ENCODE results near the gene TBXAS1.

Gene TBXAS1

GRCh38 chr7:139857791-139858190 lies 28.7 kb downstream of the TBXAS1 start:
- DNase-seq, result no peak

DNA sequence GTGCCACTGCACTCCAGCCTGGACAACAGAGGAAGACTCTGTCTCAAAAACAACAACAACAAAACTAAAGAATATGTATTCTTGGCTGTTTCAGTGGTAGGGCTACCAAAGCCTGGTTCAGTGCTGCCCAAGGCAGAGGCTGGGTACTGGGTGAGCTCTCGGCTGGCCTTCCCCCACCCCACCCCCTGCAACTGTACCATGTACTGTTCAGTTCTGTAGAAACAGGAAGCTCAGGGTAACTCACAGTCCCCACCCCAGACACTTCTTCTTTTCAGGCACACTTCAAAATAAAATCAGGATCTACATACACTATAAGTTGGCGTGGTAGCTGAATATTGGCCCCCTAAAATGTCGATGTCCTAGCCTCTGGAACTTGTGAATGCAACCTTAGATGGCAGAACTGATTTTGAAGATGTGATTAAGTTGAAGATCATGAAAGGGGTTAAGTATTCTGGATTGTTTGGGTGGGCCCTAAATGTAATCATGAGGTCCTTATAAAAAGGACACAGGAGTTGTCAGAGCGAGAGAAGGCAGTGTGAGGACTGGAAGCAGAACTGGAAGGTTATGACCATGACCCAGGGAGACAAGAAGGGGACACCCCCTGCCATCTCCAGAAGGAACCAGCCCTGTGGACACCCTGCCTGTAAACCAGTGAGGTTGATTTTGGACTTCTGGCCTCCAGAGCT lies 31.2 kb downstream of the TBXAS1 start:
- peak; percentile 37 to 77 for DNase-seq

DNA sequence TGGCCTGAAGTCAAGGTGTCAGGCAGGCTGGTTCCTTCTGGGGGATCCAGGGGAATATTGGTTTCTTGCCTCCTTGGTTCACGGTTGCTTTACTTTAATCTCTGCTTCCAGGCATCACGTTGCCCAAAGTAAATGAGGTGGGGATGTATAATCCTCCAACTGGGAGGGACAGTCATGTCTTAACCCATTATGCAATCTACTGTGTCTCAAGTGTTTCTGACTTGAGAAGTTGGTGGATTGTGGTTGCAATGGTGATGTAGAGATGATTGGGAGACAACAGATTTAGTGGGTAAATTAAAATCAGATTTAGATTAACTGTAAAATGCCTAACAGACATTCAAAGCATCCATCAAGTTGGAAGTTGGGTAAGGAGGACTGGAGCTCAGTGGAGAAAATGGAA lies 32.7 kb downstream of the TBXAS1 start:
- no peak for DNase-seq

DNA sequence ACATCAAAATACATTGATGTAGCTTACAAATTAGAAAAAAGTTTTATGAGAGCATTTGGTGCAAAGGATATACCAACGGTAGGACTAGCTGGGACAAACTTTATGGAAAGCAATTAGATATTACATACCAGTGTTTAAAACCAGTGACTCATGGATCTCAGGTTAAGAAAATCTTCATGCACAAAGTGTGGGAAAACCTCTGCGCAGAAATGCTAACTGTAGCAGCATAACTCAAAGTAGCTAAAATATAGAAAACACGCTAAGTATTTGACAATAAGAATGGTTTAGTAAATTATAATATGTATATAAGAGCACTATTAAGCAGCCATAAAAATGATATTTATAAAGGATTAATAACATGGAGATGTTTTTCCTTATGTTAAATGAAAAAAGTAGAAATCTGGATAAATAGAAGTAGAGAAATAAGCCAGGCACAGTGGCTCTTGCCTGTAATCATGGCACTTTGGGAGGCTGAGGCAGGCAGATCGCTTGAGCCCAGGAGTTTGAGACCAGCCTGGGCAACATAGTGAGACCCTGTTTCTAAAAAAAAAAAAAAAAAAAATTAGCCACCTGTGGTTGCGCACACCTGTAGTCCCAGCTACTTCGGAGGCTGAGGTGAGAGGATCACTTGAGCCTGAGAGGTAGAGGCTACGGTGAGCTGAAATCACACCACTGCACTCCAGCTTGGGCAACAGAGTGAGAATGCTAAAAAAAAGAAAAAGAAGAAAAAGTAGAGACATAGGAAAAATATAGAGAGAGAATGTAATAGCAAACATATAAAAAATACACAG lies 37.2 kb downstream of the TBXAS1 start:
- DNase-seq, result no peak

DNA sequence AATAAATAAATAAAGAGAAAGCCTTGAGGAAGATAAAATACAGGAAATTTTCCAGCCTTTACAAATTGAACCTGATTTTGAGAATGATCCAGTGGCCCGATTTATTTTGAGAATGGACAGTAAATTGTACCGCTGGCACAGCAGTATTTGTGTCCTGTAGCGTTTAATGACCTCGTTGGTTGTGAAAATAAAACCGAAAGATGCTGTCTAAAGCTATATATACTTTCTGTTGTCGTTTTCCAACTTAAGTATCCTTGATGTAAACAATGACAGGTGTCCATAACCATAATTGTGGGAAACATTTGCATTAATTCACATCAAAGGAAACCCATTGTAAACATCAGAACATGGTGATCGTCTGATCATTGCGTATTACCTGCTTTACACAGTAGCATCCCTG lies 38.8 kb downstream of the TBXAS1 start:
- no peak for DNase-seq

DNA sequence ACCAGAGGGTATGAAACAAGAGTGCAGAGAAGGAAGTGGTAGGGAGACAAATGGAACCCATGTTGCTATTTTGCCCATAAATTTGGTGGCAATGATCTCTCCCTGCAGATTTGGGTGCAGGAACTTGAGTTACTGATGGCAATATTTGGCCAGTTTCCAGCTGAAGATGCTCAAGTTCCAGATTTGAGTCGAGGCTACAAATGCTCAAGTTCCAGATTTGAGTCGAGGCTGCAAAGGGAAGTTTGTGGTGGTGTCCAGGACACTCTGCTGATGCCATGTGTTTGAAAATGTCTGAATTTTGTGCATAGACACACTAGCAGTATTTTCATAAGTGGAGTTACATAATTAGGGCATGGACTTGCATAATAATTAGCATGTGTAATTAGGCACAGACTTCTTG lies 40.8 kb downstream of the TBXAS1 start:
- no peak for DNase-seq

- DNase-seq, result no peak
Observed at GRCh38 chr7:139870380-139870779, 41.3 kb downstream of the TBXAS1 start.

- DNase-seq, result no peak
Observed at GRCh38 chr7:139871331-139871730, 42.3 kb downstream of the TBXAS1 start.

- DNase-seq, result no peak
Observed at GRCh38 chr7:139871820-139872219, 42.8 kb downstream of the TBXAS1 start.

- DNase-seq, result no peak
Observed at GRCh38 chr7:139873593-139874301, 44.7 kb downstream of the TBXAS1 start.

DNA sequence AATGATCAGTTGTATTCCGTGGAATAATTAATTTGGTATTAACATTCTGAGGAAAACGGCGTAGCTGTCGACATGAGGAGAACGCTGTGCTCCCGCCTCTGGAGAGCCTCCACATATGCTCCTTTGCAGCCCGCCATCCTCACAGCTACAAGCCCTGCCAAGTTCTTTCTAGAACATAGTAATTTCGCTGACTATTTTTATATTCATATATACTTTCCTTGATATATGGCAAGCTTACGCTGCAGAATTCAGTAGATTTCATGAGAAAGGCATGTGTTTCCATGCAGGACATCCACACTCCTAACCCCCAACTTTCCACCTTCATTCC lies 45.2 kb downstream of the TBXAS1 start:
- no peak for DNase-seq

DNA sequence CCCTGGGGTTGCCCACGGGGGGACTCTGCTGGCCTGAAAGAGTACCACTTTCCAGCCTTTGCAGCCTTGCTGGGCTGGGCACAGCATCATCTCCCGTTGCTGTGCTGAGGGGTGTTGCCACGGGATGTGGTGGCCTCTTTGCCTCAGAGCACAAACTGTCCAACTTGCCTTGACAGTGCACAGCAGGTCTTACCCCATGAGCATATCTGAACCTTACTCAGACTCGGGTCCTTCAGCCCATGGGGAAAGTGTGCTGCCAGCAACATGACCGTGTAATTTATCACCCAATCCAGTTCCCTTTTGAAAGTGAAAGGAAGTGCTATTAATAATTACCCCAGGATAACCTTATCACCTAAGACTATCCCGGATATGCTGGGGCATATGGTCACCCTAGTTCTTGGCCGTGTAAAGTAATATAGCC lies 46.8 kb downstream of the TBXAS1 start:
- peak in 1 of 2 donors; percentile 23 for DNase-seq

DNA sequence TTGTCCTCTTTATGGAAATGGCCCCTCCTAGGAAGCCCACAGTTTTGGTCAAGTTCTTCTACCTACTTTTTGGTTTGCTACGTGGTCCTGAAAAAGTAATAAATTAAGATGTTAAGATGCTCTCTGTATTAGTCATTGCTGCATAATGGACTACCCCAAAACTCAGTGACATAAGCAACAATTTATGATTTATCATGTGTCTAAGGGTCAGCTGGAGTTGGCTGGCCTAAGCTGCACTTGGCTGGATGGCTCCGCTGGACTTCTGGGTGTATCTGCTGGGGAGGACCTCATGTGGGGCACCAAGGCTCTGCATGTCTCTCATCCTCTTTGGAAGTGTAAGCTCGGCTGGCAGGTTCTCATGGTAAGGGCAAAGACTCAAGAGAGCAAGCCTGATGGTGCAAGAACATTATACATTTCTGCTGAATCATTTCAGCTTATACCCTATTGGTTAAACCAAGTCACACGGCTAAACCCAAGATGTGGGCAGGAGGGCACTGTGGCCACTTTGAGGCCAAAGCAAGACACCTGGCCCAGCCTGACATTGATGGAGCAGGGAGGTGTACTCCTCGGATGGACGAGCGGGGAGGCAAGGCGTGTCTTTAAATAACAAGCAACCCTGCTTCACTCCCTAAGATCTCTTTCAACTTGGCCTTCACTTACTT lies 47.7 kb downstream of the TBXAS1 start:
- DNase-seq, result no peak

GRCh38 chr7:139883814-139884213 lies 54.8 kb downstream of the TBXAS1 start:
- no peak for DNase-seq

DNA sequence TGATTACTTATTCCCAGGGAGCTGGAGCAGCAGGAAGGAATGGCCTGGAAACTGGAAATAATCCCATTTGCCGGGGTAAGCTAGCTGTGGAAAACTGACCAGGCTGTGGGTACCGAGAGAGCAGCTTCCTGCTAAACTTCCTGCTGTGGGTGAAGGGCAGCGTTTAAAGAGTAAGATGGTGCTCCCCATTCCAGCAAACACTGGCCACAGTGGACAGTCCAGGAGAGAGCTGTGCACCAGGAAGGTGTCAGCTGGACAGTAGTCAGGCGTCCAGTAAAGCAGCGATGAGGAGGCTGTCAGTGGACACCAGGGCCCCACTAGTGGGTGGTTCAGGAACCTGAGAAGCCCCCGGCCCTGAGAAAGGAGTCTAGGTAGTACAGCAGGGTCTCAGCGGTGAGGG lies 55.4 kb downstream of the TBXAS1 start:
- no peak for DNase-seq

DNA sequence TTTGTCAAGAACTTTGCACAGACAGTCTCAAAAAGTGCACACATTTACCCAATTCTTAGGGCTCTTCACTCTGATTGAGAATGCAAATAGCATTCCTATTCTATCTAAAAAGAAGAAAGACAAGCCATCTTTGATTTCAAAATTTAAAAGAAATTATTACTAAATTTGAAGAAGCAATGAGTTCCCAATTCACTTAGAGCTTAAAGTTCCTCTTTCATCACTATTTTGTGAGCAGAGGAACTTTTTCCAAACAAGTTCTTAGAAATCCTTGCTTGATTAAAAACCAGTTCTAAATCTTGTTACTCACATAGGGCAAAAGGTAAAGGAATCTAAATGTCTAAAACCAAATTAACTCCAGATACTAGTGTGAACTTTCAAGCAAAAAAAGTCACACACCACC lies 56.4 kb downstream of the TBXAS1 start:
- no peak for DNase-seq

DNA sequence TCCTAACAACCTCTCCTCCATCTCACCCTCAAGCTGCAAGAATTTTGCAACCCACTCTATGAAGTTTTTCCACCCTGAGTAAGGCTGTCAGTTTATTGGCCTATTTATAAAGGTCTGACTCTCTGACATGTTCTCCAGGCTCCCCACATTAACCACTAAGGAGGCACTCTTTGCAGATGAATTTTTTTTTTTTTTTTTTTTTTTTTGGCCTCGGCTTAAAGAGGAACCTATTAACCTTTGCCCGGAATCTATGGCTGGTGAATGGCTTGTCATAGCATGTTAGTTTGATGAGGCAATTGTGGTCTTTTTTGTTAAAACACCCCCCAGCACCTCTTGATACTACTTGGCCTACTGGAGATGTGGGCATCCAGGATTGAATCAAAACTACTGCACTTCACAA lies 57.1 kb downstream of the TBXAS1 start:
- no peak for DNase-seq

- DNase-seq, result no peak
Observed at GRCh38 chr7:139886899-139887298, 57.8 kb downstream of the TBXAS1 start.

DNA sequence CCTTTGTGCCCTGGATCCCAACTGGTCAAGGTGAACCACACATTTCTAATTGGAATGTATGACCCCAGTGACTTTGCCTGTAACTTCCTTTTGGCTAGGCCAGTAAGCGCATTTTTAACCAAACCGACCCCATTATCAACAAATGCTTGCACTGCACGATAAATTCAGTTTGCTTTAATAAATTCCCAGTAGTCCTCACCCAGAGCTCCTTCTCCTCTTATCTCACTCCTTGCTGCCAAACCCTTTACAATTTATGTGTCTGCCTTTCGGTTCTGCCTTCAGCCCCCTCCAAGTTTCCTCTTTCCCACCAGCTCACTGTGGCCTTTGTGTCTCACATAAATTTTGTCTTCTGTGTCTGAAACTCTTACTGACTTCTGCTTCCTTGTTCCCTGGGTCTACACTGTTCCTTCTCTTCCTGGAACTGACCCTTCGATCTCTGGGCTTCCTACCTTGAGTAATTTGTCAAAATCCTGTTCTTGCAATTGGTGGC lies 59.0 kb downstream of the TBXAS1 start:
- no peak for DNase-seq

DNA sequence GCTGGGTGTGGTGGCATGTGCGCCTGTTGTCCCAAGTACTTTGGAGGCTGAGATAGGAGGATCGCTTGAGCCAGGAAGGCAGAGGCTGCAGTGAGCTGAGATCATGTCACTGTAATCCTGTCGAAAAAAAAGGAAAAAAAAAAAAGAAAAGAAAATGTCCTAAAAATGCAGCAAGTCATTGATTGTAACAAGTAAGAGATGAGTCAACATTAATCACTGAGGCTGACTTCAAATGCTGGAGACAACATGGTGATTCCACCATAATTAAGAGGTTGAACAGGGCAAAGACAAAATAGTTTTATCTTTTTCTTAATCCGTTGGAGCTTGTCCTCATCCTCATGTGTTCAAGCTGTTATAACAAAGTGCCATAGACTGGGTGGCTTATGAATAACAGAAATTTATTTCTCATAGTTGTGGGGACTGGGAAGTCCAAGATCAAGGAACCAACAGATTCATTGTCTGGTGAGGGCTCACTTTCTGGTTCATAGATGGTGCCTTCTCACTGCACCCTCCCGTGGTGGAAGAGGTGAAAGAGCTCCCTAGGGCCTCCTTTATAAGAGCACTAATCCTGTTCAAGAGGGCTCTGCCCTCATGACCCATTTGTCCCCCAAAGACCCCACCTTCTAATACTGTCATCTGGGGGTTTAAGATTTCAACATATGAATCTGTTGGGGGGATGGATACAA lies 60.3 kb downstream of the TBXAS1 start:
- no peak for DNase-seq

GRCh38 chr7:139893461-139893860 lies 64.4 kb downstream of the TBXAS1 start:
- DNase-seq, result no peak

DNA sequence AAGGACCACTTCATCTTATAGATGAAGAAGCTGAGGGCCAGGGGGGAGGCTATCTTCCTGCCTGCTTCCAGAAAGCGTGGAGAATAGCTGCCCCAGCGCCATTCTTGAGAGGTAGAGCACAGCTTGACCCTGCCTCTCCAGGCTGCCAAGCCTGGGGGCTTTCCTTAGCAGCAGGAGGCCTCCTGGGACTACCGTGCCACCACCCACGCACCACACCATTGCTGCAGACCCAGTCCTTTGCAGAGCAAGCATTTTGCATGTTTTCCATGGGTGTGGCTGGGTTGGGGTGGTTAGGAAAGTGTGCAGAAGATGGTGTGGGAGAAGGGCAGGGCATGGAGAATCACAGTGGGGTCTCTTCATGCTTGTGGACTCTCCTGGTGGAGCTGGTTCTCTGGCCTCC lies 64.9 kb downstream of the TBXAS1 start:
- DNase-seq, result no peak

Measured in CD4-positive, alpha-beta T cell treated with Interleukin-4 for 1 hour (primary cell).